Activated CD4-positive, alpha-beta T cell treated with anti-CD3 and anti-CD28 coated beads, Interleukin-2, Interleukin-4, amounts not matched to agents 100 ng/mL and 50 ng/mL, durations not matched to agents 16 hours and 8 hours (primary cell): ENCODE results near the gene UBE2H.
"Not testable (repeated sequence)": the region's sequence is repeated elsewhere in the genome, so short reads cannot be mapped to it uniquely, and the experiment has no call there.

Experiments used
- DNase-seq: peaks from one replicate; pipeline ENCODE4 v3.0.0-alpha.2; 2020; ENCODE audit warnings: low spot score

The UBE2H gene

DNA sequence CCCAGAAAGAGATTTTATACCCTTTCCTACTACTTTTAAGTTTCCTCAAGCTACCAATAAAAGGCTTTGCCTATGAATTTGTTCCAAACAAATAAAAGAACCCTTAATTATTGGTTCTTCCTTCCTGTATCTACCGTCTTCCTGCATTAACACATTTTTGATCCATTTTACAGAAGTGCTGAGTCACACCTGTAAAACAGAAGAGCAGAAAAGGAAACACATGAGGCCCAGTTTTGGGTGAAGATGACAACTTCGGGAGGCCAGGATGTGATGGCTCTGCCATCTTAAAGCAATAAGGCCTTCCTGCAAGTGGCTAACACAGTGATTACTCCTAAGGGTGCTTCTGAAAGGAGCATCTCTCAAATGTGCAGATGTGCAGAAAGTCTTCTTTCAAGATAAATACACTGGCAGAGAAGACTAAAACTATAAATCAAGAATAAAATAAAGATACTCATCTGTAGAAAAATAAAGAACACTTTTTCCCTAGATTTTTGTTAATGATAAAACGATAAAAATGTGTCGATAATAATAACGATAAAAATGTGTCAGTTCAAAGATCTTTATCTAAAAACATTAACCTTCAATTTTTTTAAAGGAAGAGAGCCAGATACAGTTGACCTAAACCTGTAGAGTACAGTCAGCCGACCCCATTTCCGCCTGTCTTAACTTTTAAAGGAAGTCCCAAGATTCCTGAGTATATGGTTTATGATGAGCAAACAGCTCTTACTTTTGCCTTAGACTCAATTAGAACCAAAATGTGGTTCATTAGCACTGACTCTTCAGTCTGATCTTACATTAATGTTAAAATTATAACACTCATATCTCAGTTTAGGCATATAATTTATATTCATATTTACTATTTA is 108.6 kb downstream of the UBE2H start:
- peak; percentile 68 for DNase-seq

DNA sequence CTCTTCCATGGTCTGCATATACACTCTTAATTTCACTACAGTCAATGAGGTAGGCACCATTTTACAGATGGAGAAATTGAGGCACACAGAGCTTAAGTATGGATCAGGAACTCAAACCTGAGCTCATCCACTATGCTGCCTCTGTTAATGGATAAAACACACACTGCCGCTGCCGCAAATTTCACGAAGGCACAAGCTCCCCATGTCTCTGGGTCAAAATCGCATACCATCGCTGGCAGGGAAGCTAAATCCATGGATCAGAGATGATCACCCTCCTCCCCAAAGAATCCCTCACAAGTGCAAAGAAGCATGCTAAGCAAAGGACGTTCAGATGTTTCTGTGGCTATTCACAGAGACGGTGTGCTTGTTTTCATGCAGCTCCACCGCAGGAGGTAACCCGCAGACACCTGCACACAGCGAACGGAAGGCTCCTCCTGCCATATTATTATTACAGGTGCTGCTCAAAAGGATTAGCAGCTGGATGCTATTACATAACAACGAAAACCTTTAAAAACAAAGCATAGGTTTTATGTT is 109.3 kb downstream of the UBE2H start:
- no peak for DNase-seq

- DNase-seq = no peak
Measured at GRCh38 chr7:129841465-129841864, 111.3 kb downstream of the UBE2H start.

GRCh38 chr7:129840757-129841156 is 112.0 kb downstream of the UBE2H start:
- DNase-seq = no peak

DNA sequence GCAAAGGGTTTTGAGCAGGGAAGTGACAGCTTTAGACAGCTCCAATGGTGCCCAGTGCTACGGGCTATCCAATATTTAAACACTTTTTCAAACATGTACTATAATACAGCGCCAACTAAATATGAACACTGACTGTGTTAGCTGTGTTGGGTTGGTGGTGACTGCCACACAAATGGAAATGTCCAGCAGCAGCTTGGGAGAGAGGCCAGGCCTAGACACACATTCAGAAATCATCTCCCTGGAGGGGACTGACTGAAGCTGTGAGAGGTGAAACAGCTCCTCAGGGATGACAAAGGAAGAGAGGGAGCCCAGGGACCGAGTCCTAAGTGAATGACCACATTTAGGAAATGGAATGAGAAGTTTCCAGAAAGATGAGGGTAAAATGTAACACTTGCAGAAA is 115.8 kb downstream of the UBE2H start:
- no peak for DNase-seq

DNA sequence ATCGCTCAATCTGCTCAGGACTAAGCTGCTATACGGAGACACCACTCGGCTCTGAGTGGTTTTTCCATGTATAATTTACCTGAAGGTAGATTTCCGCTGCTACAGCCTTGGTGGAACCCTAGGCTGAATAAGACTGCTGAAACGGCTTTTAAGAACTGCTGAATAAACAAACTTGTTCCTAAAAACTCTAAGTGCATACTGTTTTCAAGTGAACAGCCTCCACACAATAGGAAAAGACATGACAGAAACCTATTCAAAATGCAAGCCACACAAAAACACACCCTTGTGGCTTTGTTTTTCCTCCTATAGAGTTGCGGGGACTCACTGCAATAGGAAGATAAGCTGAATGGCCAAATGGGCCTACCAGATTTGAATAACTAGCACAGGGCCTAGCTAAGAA is 117.2 kb downstream of the UBE2H start:
- DNase-seq = no peak

DNA sequence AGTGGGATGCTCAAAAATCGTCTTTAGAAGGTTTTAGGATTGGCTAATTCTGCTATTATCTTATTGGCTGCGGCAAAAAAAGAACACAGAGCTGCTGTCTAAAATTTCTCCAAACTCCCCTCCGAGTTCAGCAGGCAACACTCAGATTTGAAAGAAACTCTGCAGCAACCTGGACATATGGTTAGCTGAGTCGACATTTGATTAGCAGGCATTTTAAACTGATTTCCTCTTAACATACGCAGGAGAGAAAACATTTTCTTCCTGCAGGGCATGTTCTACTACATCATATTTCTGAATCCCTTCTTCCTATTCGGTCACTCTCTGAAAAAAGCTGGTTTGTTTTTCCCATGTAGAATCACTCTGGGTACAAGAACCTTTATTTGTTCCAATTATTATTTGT is 119.4 kb downstream of the UBE2H start:
- DNase-seq = not testable (repeated sequence)

DNA sequence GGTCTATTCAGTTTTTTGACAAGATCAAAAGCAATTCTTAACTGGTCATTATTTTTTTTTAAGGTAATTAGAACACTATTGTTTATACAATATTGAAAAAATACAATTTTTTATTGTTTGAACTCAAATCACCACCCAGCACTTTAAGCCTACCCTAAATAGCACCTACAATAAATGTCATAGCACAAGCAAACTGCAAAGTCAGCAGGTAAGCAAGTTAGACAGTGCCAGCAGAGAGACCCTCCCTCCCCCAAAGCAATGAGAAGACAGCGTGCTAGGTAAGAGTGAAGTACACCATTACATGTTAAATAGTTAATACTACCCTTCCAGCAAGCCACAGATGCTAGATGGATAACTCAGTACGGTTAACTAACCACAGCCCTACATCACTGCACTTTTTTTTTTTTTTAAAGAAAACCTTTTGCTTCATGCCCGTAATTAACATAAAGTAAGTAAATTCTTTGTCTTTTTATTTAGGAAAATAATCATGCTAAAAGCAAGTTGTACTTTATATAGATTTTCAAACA is 120.0 kb downstream of the UBE2H start:
- no peak for DNase-seq

DNA sequence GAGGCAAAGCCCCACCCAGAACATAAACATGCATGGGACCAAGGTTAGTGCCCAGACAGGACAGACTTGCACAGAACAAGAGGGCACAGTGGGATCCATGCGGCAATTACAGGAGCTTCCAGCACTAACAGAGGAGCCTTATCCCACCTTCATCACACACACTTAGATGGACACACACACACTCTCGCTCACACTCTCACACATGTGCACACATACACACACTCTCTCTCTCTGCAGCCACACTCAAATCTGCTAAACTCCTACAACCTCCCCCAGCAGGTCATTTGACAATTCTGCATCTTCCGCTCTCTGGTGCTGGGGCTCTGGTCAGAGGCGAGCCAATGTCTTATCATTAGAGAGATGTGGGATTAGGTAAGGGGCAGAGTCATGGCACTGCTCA is 120.5 kb downstream of the UBE2H start:
- DNase-seq = no peak

GRCh38 chr7:129831424-129832058 is 121.2 kb downstream of the UBE2H start:
- no peak for DNase-seq

DNA sequence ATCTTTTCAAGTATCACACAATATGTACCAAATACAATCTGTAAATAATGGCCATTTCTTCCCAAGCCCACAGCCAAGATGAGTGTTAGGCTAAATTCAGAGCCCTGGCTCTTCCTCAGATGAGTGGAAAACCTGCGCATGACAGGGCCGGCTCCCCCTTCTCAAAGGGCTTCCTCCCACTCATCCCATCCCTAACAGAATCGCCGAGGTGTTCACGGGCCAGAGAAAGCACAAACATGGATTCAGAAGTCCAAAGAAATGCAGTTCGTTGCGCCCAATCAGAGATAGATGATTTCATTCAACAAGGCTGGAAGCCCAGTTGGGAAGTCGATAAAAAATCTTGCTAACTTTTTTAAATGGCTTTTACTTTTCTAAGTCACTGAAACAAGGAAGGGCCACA is 121.8 kb downstream of the UBE2H start:
- no peak for DNase-seq

DNA sequence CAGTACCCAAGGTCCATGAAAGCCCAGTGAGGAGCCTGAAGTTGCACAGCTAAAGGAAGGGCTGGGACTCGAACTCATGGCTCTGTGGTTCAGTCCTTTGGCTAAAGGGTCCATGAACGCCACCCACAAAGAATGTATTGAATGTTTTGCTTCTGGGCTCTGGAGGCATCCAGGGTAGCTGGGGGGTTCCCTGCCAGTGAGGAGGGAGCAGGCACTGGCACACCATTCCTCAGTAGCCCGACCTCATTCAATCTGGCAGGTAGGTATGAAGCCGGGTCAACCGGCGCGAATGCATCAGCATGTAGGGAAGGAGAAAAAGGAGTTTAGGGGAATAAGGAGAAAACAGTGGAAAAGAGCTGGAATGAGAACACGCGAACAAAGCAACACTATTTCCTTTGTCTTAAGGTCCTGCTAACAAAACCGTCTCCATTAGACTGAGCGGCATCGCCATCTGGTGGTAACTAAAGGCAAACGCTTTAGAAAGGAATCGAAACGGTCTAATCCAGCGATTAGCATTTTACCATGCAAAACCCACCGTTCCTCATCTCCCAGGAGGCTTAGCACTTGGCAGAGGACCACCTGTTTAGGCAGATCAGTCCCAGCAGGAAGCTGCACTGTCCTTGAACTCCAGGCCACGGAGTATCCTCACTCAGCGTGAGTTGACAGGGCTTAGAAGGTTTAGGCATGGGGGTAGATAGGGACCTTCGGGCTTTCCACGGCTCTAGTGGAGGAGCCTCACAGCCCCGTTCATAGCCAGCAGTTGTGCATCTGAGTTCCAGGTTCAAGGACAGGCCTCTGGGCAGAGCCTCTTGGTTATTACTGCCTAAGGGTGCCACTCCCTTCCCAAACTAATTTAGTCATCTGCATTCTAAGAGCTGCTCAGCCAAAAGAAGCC is 122.8 kb downstream of the UBE2H start:
- DNase-seq = peak; percentile 72

DNA sequence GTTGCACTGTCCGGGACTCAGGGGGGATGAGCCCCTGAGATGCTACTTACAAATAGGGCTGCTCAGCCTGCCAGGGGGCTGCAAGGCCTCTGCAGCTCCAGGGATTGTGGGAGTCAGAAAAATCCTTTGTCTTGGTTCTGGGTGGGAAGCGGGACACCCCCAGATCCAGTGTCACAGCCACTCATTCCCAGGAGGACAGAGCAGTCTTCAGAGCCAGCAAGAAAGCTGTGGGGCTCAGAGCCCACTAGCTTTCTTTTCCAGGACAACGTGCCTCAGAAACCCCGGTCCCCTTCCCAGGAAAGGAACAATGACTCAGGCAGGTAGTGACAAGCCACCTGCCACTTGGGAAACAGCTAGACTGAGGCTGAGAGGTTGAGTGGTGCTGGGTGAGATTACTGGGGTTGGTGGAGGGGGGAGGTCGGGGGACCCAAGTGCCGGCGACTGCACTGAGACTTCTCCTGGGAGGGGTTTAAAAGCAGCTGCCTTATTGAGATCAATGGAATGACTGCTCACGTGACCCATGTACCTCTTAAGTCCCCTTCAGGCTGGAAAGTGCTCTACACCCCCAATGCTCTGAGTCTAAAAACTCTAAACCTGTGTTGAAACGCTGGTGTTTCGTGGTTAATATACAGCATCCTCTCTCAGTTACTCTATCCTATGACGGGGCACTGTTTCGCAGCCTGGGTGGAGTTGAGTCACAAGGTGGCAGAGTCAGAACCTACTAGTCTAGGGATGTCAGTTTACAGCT is 123.6 kb downstream of the UBE2H start:
- peak; percentile 67 for DNase-seq

- DNase-seq = no peak
Measured at GRCh38 chr7:129828078-129828762, 124.5 kb downstream of the UBE2H start.

DNA sequence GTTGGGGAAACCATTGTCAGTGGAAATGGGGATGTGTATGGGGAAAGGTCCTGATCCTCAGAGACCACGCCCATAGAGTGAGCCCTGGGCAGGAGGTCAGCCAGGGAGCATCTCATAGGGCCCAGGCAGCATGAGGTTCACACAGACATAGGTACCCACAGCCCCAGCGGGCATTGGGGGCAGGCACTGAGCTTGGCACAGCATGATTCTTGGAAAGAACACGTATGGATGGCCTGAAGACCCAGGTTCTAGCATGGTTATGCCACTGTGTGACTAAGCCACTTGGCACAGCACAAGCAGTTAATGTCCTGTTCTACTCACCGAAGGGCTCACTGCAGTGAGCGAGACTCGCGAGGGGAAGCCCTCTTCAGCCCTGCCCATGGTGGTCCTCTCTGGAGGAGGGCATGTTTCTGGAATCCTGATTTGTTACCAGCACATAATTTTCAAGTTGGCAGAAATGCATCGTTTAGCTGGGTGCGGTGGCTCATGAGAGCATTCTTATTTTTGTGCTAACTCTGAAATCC is 125.2 kb downstream of the UBE2H start:
- no peak for DNase-seq

- not testable (repeated sequence) for DNase-seq
Measured at GRCh38 chr7:129826895-129827294, 125.9 kb downstream of the UBE2H start.

GRCh38 chr7:129825209-129825970 is 127.4 kb downstream of the UBE2H start:
- peak; percentile 89 for DNase-seq

GRCh38 chr7:129824291-129825208 is 128.2 kb downstream of the UBE2H start:
- DNase-seq = peak; percentile 38

GRCh38 chr7:129823143-129823542 is 129.6 kb downstream of the UBE2H start:
- DNase-seq = not testable (repeated sequence)
